GM23338 (cell line): ENCODE measurements around the gene SPEM1. TPM values are rescaled to one million over a fixed set of nuclear protein-coding genes. Genes with fewer than 3 reads are reported as not detected.

Source experiments
- ATAC-seq: fragments of 200-7000 bp; cut with Tn5 transposase; 3 replicates; pipeline ENCODE4 v1.9.1; 2020
- DNase-seq: peaks from one replicate; pipeline ENCODE4 v3.0.0-alpha.2; 2015; ENCODE audit warnings: low spot score
- H2AFZ ChIP-seq: fragments of 200-600 bp; sonication (generic); 2 replicates; pipeline ENCODE4 v1.8.0; 2016; ENCODE audit warnings: antibody characterized with exemption, mild to moderate bottlenecking, moderate library complexity
- H3F3A ChIP-seq: fragments of 200-600 bp; sonication (generic); replicated peaks from 2 replicates; pipeline ENCODE4 v1.8.0; 2017; ENCODE audit warnings: antibody characterized with exemption, mixed run types, low read depth
- H3K27ac ChIP-seq: fragments of 200-600 bp; sonication (generic); 2 replicates; pipeline ENCODE4 v1.6.1; 2016; ENCODE audit warnings: low read depth
- H3K27me3 ChIP-seq: fragments of 200-600 bp; sonication (generic); 2 replicates; pipeline ENCODE4 v1.8.0; 2016; ENCODE audit warnings: mild to moderate bottlenecking, mixed run types, moderate library complexity; ENCODE audit not compliant: insufficient read depth
- H3K36me3 ChIP-seq: fragments of 200-600 bp; sonication (generic); 2 replicates; pipeline ENCODE4 v1.8.0; 2016; ENCODE audit warnings: mild to moderate bottlenecking; ENCODE audit not compliant: insufficient read depth
- H3K4me1 ChIP-seq: fragments of 200-600 bp; sonication (generic); 2 replicates; pipeline ENCODE4 v1.8.0; 2016; ENCODE audit warnings: mild to moderate bottlenecking, moderate library complexity; ENCODE audit not compliant: insufficient read depth
- H3K4me2 ChIP-seq: fragments of 200-600 bp; sonication (generic); 2 replicates; pipeline ENCODE4 v1.7.1; 2017; ENCODE audit warnings: mixed run types
- H3K4me3 ChIP-seq: fragments of 200-600 bp; sonication (generic); 2 replicates; pipeline ENCODE4 v1.6.1; 2016; ENCODE audit warnings: mixed run types
- H3K79me2 ChIP-seq: fragments of 200-600 bp; sonication (generic); replicated peaks from 2 replicates; pipeline ENCODE4 v1.8.0; 2017; ENCODE audit warnings: mild to moderate bottlenecking; ENCODE audit not compliant: insufficient read depth
- H3K9me2 ChIP-seq: fragments of 200-600 bp; sonication (generic); 2 replicates; pipeline ENCODE4 v1.8.0; 2017; ENCODE audit not compliant: insufficient read depth
- H4K20me1 ChIP-seq: fragments of 200-600 bp; sonication (generic); replicated peaks from 2 replicates; pipeline ENCODE4 v1.8.0; 2017; ENCODE audit warnings: mild to moderate bottlenecking; ENCODE audit not compliant: insufficient read depth
- H3K27ac Mint-ChIP-seq: 2 replicates; pipeline ENCODE4 v1.8.0; 2020; ENCODE audit warnings: inconsistent platforms, mild to moderate bottlenecking, moderate library complexity, mixed read lengths
- H3K27me3 Mint-ChIP-seq: 3 replicates; pipeline ENCODE4 v1.8.0; 2022; ENCODE audit warnings: low read depth, mild to moderate bottlenecking, moderate library complexity, mixed read lengths, inconsistent platforms; ENCODE audit not compliant: insufficient read depth, poor library complexity
- H3K36me3 Mint-ChIP-seq: 3 replicates; pipeline ENCODE4 v1.8.0; 2021; ENCODE audit warnings: low read depth, mild to moderate bottlenecking, inconsistent platforms, moderate library complexity, mixed read lengths
- H3K4me1 Mint-ChIP-seq: 3 replicates; pipeline ENCODE4 v1.8.0; 2020; ENCODE audit warnings: mild to moderate bottlenecking, inconsistent platforms, mixed read lengths
- H3K4me3 Mint-ChIP-seq: 3 replicates; pipeline ENCODE4 v1.8.0; 2021; ENCODE audit warnings: moderate library complexity, mild to moderate bottlenecking, inconsistent platforms, mixed read lengths
- H3K9me3 Mint-ChIP-seq: 3 replicates; pipeline ENCODE4 v1.8.0; 2020; ENCODE audit warnings: moderate library complexity, mild to moderate bottlenecking, inconsistent platforms, mixed read lengths
- CREB1 ChIP-seq: fragments of 250-450 bp; sonication (Bioruptor Pico); IDR thresholded peaks from 2 replicates; pipeline ENCODE4 v1.5.0; 2020; ENCODE audit warnings: low read depth, mild to moderate bottlenecking, moderate library complexity
- CTCF ChIP-seq, 2 experiments: fragments of 200-600 bp in 1 of 2; sonication (generic) in 1 of 2; conservative IDR thresholded peaks; 2 replicates each; pipeline versions ENCODE4 v1.5.1 to v1.6.1; 2016 to 2017; ENCODE audit warnings: antibody characterized with exemption in 2 of 2, low read depth in 2 of 2, mild to moderate bottlenecking in 2 of 2, moderate library complexity in 1 of 2
- ETS1 ChIP-seq: IDR thresholded peaks from 2 replicates; pipeline ENCODE4 v1.6.1; 2016; ENCODE audit warnings: antibody characterized with exemption
- EZH2 ChIP-seq: fragments of 200-600 bp; sonication (generic); IDR thresholded peaks from one replicate; pipeline ENCODE4 v1.8.0; 2017; ENCODE audit warnings: antibody characterized with exemption, mild to moderate bottlenecking, low read depth; ENCODE audit not compliant: unreplicated experiment
- EZH2phosphoT487 ChIP-seq: fragments of 200-600 bp; sonication (generic); IDR thresholded peaks from one replicate; pipeline ENCODE4 v1.8.1; 2018; ENCODE audit warnings: antibody characterized with exemption; ENCODE audit not compliant: unreplicated experiment
- JUNB ChIP-seq: IDR thresholded peaks from one replicate; pipeline ENCODE4 v1.6.1; 2016; ENCODE audit warnings: antibody characterized with exemption; ENCODE audit not compliant: unreplicated experiment
- NANOG ChIP-seq: IDR thresholded peaks from 2 replicates; pipeline ENCODE4 v1.6.1; 2016; ENCODE audit warnings: antibody characterized with exemption, borderline replicate concordance
- POLR2AphosphoS5 ChIP-seq: IDR thresholded peaks from 2 replicates; pipeline ENCODE4 v1.6.1; 2016; ENCODE audit warnings: antibody characterized with exemption, low read depth
- REST ChIP-seq: IDR thresholded peaks from one replicate; pipeline ENCODE4 v1.6.1; 2018; ENCODE audit warnings: antibody characterized with exemption; ENCODE audit not compliant: unreplicated experiment
- STAT1 ChIP-seq: IDR thresholded peaks from one replicate; pipeline ENCODE4 v1.6.1; 2016; ENCODE audit warnings: antibody characterized with exemption; ENCODE audit not compliant: unreplicated experiment
- ZNF114 ChIP-seq: fragments of 250-450 bp; sonication (Bioruptor Pico); IDR thresholded peaks from 2 replicates; pipeline ENCODE4 v1.5.0; 2020; ENCODE audit warnings: mild to moderate bottlenecking, moderate library complexity
- ZNF331 ChIP-seq: fragments of 250-450 bp; sonication (Bioruptor Pico); IDR thresholded peaks from 2 replicates; pipeline ENCODE4 v1.5.0; 2020; ENCODE audit warnings: low read depth, mild to moderate bottlenecking, moderate library complexity
- polyA plus RNA-seq: library from polyadenylated mRNA; unstranded; fragments of >200 nt; fragmentation: Nextera tagmentation; extraction: Ambion mirVana; gene quantifications from 2 replicates; pipeline ENCODE4 v1.2.1, GENCODE V29; 2016
- total RNA-seq: library from RNA; depleted of rRNA; stranded (reverse); fragments of >200 nt; shearing (Covaris generic); gene quantifications from 2 replicates; pipeline ENCODE4 v1.2.3, GENCODE V29; 2014
- TF ChIP-seq, protein P1 (sequence below): fragments of 250-450 bp; sonication (Bioruptor Pico); IDR thresholded peaks from 2 replicates; pipeline ENCODE4 v1.5.0; 2020; ENCODE audit warnings: mild to moderate bottlenecking, moderate library complexity

Gene SPEM1
- total and polyA plus RNA-seq, 2 experiments from 2014 or later, result not detected

GRCh38 chr17:7383371-7383741, 36.8 kb upstream of the SPEM1 start:
- Histone ChIP-seq H2AFZ (no peak overlapping the region), H3K4me2 (peak overlapping the region; percentile 95), H3K9me2 (no peaks in the 10 kb centered on the region), H4K20me1 (no peaks in the 10 kb centered on the region; the same call in 1 of the 2 replicates), H3K27me3 (peaks cover 42% of the 10 kb centered on the region), H3K79me2 (no peaks in the 10 kb centered on the region), H3K4me1 (peaks cover 17% of the 10 kb centered on the region), H3K27ac (no peak overlapping the region), H3K36me3 (no peaks in the 10 kb centered on the region; the same call in 1 of the 2 replicates), H3F3A (peaks cover 20% of the 10 kb centered on the region; the same call in 1 of the 2 replicates), H3K4me3 (peak overlapping the region; percentile 74)
- H3K36me3 Mint-ChIP-seq, result peaks cover 7% of the 10 kb centered on the region; the same call in 2 of the 3 replicates
- no peak overlapping the region for H3K27ac Mint-ChIP-seq
- DNase-seq (no peak), ATAC-seq (no peak)
- H3K4me3 Mint-ChIP-seq, result peak overlapping the region; percentile 45; the same call in 1 of the 3 replicates
- H3K9me3 Mint-ChIP-seq, result peaks cover 9% of the 10 kb centered on the region
- peaks cover 21% of the 10 kb centered on the region for H3K4me1 Mint-ChIP-seq
- H3K27me3 Mint-ChIP-seq, result peaks cover 42% of the 10 kb centered on the region
- TF ChIP-seq NANOG (no peak), STAT1 (no peak), EZH2 (no peak), ETS1 (no peak), ZNF114 (CRISPR knock-in tag) (no peak), CREB1 (CRISPR knock-in tag) (no peak), CTCF (conservative IDR thresholded peaks at IDR 0.05; ENCODE audit: low read depth in 2 of 2) (no peak), REST (no peak), POLR2AphosphoS5 (no peak), ZNF331 (CRISPR knock-in tag) (no peak), JUNB (no peak), EZH2phosphoT487 (no peak)
- TF ChIP-seq, protein P1, sequence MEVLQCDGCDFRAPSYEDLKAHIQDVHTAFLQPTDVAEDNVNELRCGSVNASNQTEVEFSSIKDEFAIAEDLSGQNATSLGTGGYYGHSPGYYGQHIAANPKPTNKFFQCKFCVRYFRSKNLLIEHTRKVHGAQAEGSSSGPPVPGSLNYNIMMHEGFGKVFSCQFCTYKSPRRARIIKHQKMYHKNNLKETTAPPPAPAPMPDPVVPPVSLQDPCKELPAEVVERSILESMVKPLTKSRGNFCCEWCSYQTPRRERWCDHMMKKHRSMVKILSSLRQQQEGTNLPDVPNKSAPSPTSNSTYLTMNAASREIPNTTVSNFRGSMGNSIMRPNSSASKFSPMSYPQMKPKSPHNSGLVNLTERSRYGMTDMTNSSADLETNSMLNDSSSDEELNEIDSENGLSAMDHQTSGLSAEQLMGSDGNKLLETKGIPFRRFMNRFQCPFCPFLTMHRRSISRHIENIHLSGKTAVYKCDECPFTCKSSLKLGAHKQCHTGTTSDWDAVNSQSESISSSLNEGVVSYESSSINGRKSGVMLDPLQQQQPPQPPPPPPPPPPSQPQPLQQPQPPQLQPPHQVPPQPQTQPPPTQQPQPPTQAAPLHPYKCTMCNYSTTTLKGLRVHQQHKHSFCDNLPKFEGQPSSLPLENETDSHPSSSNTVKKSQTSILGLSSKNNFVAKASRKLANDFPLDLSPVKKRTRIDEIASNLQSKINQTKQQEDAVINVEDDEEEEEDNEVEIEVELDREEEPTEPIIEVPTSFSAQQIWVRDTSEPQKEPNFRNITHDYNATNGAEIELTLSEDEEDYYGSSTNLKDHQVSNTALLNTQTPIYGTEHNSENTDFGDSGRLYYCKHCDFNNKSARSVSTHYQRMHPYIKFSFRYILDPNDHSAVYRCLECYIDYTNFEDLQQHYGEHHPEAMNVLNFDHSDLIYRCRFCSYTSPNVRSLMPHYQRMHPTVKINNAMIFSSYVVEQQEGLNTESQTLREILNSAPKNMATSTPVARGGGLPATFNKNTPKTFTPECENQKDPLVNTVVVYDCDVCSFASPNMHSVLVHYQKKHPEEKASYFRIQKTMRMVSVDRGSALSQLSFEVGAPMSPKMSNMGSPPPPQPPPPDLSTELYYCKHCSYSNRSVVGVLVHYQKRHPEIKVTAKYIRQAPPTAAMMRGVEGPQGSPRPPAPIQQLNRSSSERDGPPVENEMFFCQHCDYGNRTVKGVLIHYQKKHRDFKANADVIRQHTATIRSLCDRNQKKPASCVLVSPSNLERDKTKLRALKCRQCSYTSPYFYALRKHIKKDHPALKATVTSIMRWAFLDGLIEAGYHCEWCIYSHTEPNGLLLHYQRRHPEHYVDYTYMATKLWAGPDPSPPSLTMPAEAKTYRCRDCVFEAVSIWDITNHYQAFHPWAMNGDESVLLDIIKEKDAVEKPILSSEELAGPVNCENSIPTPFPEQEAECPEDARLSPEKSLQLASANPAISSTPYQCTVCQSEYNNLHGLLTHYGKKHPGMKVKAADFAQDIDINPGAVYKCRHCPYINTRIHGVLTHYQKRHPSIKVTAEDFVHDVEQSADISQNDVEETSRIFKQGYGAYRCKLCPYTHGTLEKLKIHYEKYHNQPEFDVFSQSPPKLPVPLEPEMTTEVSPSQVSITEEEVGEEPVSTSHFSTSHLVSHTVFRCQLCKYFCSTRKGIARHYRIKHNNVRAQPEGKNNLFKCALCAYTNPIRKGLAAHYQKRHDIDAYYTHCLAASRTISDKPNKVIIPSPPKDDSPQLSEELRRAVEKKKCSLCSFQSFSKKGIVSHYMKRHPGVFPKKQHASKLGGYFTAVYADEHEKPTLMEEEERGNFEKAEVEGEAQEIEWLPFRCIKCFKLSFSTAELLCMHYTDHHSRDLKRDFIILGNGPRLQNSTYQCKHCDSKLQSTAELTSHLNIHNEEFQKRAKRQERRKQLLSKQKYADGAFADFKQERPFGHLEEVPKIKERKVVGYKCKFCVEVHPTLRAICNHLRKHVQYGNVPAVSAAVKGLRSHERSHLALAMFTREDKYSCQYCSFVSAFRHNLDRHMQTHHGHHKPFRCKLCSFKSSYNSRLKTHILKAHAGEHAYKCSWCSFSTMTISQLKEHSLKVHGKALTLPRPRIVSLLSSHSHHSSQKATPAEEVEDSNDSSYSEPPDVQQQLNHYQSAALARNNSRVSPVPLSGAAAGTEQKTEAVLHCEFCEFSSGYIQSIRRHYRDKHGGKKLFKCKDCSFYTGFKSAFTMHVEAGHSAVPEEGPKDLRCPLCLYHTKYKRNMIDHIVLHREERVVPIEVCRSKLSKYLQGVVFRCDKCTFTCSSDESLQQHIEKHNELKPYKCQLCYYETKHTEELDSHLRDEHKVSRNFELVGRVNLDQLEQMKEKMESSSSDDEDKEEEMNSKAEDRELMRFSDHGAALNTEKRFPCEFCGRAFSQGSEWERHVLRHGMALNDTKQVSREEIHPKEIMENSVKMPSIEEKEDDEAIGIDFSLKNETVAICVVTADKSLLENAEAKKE (CRISPR knock-in tag), result no peak
